ENCODE data around the gene VPS39.

Gene VPS39

DNA sequence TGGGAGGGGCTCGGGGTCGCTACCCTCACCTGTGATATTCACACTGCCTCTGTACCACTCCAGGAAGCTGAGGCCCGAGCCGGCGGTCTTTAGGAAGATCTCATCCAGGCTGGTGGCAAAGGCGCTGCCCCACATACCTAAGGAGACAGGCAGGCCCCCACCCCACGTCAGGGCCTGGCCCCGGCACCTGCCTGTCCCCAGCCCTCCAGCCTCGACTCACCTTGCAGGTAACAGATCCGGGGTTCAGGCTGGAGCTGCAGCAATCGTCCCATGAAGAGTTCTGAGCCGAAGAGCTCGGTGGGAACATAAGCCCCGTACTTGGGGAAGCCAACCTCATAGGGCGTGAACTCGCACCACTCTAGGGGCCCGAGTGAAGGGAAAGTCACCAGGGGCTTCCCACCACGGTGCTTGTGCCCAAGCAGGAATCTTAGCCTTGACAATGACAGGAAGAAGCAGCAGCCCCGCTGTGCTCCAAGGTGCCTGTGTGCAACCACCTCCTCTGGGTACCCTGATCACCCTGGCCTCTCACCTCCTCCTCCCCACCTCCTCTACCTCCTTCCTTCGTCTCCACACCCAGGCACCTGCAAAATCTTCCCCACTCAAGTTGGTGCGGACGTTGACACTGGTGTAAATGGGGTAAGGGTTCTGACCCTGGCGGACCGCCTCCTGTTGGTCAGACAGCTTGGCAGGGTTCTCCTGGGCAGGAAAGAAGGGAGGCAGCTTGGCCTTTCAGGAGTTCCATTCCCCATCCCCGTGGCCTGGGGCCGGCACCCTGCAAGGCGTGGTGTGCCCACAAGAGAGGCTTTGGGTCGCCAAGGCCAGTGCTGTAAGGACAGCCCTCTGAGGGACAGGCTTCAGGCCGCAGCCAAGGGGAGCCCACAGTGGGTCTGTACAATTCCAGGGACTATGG, 62.3 kb downstream of the VPS39 start:
- DNase-seq (ENCODE audit: low read depth) = no peak
- no peak overlapping the region for H3K4me3 ChIP-seq (ENCODE audit: low read depth, low read length)
- in situ Hi-C loops (cut with HindIII; ENCODE audit: low sequenced_read_pairs) = no loop called here

DNA sequence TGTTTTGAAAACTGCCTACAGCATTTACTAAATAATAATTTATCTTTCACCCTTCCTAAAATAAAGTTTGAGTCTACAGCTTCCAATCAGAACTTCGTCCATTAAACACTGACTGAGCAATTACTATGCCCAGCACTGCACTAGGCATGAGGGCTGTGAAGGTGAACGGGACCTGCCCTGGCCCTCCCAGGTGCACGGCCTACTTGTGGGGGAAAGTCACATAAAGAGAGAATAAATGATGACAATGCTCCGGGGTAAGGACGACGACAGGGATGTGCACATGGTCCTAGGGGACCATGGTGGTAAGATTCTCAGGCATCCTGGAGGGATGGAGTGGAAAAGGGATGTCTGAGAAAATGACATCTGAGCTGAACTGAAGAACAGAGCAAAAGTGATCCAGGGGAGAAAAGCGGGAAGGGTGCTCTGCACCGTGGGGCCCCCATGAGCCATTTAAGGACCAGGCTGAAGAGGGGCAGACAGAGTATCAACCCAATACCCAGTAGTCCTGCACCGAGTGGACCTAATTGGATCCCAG, 63.2 kb downstream of the VPS39 start:
- TF ChIP-seq CTCF (IDR thresholded peaks at IDR 0.05; ENCODE audit: low read depth, low read length, missing control alignments) = no peak
- H3K4me3 ChIP-seq (ENCODE audit: low read depth, low read length) = no peak overlapping the region
- DNase-seq (ENCODE audit: low read depth) = no peak
- in situ Hi-C loops (cut with HindIII; ENCODE audit: low sequenced_read_pairs) = no loop called here

More for the DNA sequence above, 62.3 kb downstream of the VPS39 start:
- TF ChIP-seq CTCF (IDR thresholded peaks at IDR 0.05; ENCODE audit: low read depth, low read length, missing control alignments) = no peak

DNA sequence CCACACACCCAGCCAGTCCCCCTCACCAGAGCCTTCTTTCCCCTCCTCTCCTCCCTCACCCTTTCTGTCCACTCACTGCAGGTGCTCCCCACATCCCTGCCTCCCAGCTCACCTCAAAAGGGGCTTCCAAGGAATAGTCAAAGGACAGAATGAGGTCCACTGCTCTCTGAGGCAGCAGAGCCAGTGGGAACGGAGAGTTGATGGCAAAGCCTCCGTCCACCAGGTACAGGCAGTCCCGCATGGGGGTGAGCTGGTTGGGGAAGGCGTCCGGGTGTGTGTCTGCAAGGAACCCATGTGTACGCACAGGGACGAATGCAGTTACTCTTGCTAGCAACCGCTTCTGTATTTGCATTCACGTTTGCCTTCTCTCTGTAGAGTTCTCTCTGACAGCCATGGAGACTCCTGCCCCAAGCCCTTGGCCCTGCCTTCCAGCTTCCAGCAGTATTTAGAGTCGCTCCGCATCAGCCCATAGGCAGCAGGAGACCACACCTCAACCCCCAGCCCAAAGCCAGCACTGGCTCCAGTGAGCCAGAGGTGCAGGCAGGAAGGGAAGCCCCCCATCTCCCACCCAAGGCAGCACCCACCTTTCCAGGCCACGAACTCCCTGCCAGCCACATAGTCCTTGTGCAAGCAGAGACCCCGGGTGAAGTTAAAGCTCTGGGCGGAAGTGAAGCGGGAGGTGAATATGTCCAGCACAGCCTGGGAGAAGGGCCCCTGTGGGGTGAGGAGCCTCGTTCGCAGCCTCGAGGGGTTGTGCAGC, 64.1 kb downstream of the VPS39 start:
- TF ChIP-seq CTCF (IDR thresholded peaks at IDR 0.05; ENCODE audit: low read depth, low read length, missing control alignments) = no peak
- in situ Hi-C loops (cut with HindIII; ENCODE audit: low sequenced_read_pairs) = no loop called here
- no peak overlapping the region for H3K4me3 ChIP-seq (ENCODE audit: low read depth, low read length)
- DNase-seq (ENCODE audit: low read depth) = no peak

DNA sequence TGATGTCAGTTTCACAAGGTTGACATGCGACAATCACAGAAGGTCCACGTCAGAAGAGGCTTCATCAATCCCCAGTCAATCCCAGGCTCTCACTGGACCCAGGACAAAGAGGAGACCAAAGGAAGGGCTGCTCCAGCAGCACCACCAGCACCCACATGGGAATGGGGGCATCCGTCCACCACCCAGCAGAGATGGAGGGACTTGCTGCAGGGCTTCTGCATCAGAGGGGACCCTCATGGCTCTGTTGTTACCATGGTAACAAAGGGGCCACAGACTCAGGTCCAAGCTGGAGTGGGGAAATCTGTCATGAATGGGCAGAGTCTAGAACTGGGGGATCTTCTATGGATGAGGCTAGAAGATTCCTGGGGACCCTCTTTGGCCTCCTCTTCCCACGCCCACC, 64.7 kb downstream of the VPS39 start:
- TF ChIP-seq CTCF (IDR thresholded peaks at IDR 0.05; ENCODE audit: low read depth, low read length, missing control alignments) = no peak
- in situ Hi-C loops (cut with HindIII; ENCODE audit: low sequenced_read_pairs) = no loop called here
- no peak overlapping the region for H3K4me3 ChIP-seq (ENCODE audit: low read depth, low read length)
- DNase-seq (ENCODE audit: low read depth) = no peak

- H3K4me3 ChIP-seq (ENCODE audit: low read depth, low read length) = no peak overlapping the region
- DNase-seq (ENCODE audit: low read depth) = no peak
- no peak for TF ChIP-seq CTCF (IDR thresholded peaks at IDR 0.05; ENCODE audit: low read depth, low read length, missing control alignments)
- in situ Hi-C loops (cut with HindIII; ENCODE audit: low sequenced_read_pairs) = no loop called here
Observed at GRCh38 chr15:42141795-42142667, 66.1 kb downstream of the VPS39 start.

- in situ Hi-C loops (cut with HindIII; ENCODE audit: low sequenced_read_pairs) = no loop called here
- no peak overlapping the region for H3K4me3 ChIP-seq (ENCODE audit: low read depth, low read length)
- no peak for TF ChIP-seq CTCF (IDR thresholded peaks at IDR 0.05; ENCODE audit: low read depth, low read length, missing control alignments)
- no peak for DNase-seq (ENCODE audit: low read depth)
Observed at GRCh38 chr15:42141246-42141645, 66.9 kb downstream of the VPS39 start.
